Naive thymus-derived CD4-positive, alpha-beta T cell (primary cell): ENCODE data around the gene MPZL2. TPM values are rescaled to one million over a fixed set of nuclear protein-coding genes. Genes with fewer than 3 reads are reported as not detected.

ENCODE experiments used
- ATAC-seq: fragments of 150-1000 bp; cut with Tn5 transposase; 2 replicates; pipeline ENCODE4 v1.10.0; 2021; ENCODE audit warnings: mild to moderate bottlenecking, moderate library complexity
- CTCF ChIA-PET: fragments of 350-600 bp; sonication (Branson Sonifier 250); formaldehyde crosslinking; loops from one replicate; lab custom pipeline; 2021; ENCODE audit warnings: antibody characterized with exemption; lab: Charles Lee
- POLR2A ChIA-PET: fragments of 350-600 bp; sonication (Branson Sonifier 250); formaldehyde crosslinking; loops from one replicate; lab custom pipeline; 2021; ENCODE audit warnings: antibody characterized with exemption, inconsistent platforms; lab: Charles Lee
- DNase-seq, 9 donors: peaks; one replicate each; pipeline versions ENCODE4 v3.0.0 to v3.0.0-alpha.2; 2020 to 2022; ENCODE audit warnings: mixed read lengths in 1 of 9
- H3K27ac ChIP-seq: one replicate; pipeline ENCODE4 v1.7.0; 2013; ENCODE audit warnings: mild to moderate bottlenecking, low read depth, low read length, moderate library complexity
- H3K27me3 ChIP-seq, 2 donors: one replicate each; pipeline ENCODE4 v1.7.0; 2013; ENCODE audit warnings: low read length in 2 of 2, mild to moderate bottlenecking in 2 of 2, moderate library complexity in 2 of 2; ENCODE audit not compliant: control insufficient read depth in 2 of 2, insufficient read depth in 2 of 2
- H3K36me3 ChIP-seq, 3 experiments: 1 replicate in 2 of 3; 2 replicates in 1 of 3; pipeline ENCODE4 v1.7.0; 2013; ENCODE audit warnings: low read length in 3 of 3, mild to moderate bottlenecking in 3 of 3, moderate library complexity in 1 of 3; ENCODE audit not compliant: insufficient read depth in 3 of 3, control insufficient read depth in 2 of 3
- H3K4me1 ChIP-seq, 2 donors: one replicate each; pipeline ENCODE4 v1.7.0; 2013; ENCODE audit warnings: low read length in 2 of 2, mild to moderate bottlenecking in 2 of 2, moderate library complexity in 1 of 2; ENCODE audit not compliant: control insufficient read depth in 2 of 2, insufficient read depth in 2 of 2
- H3K4me3 ChIP-seq: 2 replicates; pipeline ENCODE4 v1.7.0; 2013; ENCODE audit warnings: mild to moderate bottlenecking, low read length
- H3K9me3 ChIP-seq, 3 experiments: 1 replicate in 2 of 3; 2 replicates in 1 of 3; pipeline ENCODE4 v1.7.0; 2013; ENCODE audit warnings: low read length in 3 of 3; ENCODE audit not compliant: control insufficient read depth in 2 of 3
- H3K27ac Mint-ChIP-seq, 9 donors: one replicate each; pipeline ENCODE4 v1.8.0; 2020 to 2022; ENCODE audit warnings: mixed read lengths in 9 of 9, mild to moderate bottlenecking in 8 of 9, moderate library complexity in 5 of 9, inconsistent platforms in 2 of 9
- H3K27me3 Mint-ChIP-seq, 5 donors: one replicate each; pipeline ENCODE4 v1.8.0; 2021 to 2022; ENCODE audit warnings: mixed read lengths in 5 of 5, mild to moderate bottlenecking in 1 of 5
- H3K36me3 Mint-ChIP-seq, 5 donors: one replicate each; pipeline ENCODE4 v1.8.0; 2020 to 2022; ENCODE audit warnings: mixed read lengths in 5 of 5, mild to moderate bottlenecking in 3 of 5, inconsistent platforms in 1 of 5
- H3K4me1 Mint-ChIP-seq, 7 donors: one replicate each; pipeline ENCODE4 v1.8.0; 2020 to 2022; ENCODE audit warnings: mixed read lengths in 7 of 7, mild to moderate bottlenecking in 3 of 7, inconsistent platforms in 1 of 7
- H3K4me3 Mint-ChIP-seq, 10 donors: one replicate each; pipeline ENCODE4 v1.8.0; 2020 to 2022; ENCODE audit warnings: mild to moderate bottlenecking in 10 of 10, mixed read lengths in 10 of 10, moderate library complexity in 6 of 10, inconsistent platforms in 2 of 10
- H3K9me3 Mint-ChIP-seq, 11 donors: one replicate each; pipeline ENCODE4 v1.8.0; 2020 to 2022; ENCODE audit warnings: mixed read lengths in 11 of 11, mild to moderate bottlenecking in 4 of 11, inconsistent platforms in 1 of 11, moderate library complexity in 1 of 11
- intact Hi-C, 2 donors: fragments of 100-400 bp; cut with micrococcal nuclease; formaldehyde crosslinking; loops; one replicate each; pipeline ENCODE4 v1.15.1; 2023
- polyA plus RNA-seq, 2 donors: library from polyadenylated mRNA; unstranded; fragments of 300-500 nt; fragmentation: Illumina TruSeq; gene quantifications; one replicate each; pipeline ENCODE4 v1.2.3, GENCODE V29; 2021
- total RNA-seq, 6 experiments: library from RNA in 5 of 6; stranded (reverse) in 5 of 6; gene quantifications; 1 replicate in 5 of 6; 2 replicates in 1 of 6; pipeline ENCODE4 v1.2.3 and lab custom pipeline; 2021 to 2026

The MPZL2 gene
- total and polyA plus RNA-seq, 7 experiments from 2014 or later, result 0.69 to 5.9 (median 1.5) TPM

GRCh38 chr11:118223992-118224391 is 40.1 kb downstream of the MPZL2 start:
- Mint-ChIP-seq H3K27me3 (no peaks in the 10 kb centered on the region), H3K9me3 (no peaks in the 10 kb centered on the region)

GRCh38 chr11:118223570-118223969 is 40.5 kb downstream of the MPZL2 start:
- no peaks in the 10 kb centered on the region for H3K27me3 ChIP-seq
- H3K4me3 ChIP-seq, result peak overlapping the region; percentile 67
- H3K4me1 Mint-ChIP-seq, result peaks cover 55 to 97% (median 85%) of the 10 kb centered on the region in 7 donors
- ATAC-seq, result no peak
- no peaks in the 10 kb centered on the region for H3K9me3 ChIP-seq
- intact Hi-C loops, result loop anchor here in 1 of 2 donors (5.0 kb wide), 1 partner anchor 704 kb away; the partner anchor contains the start of gene BCL9L
- ChIA-PET POLR2A (interaction anchor here (1.7 to 4.6 kb wide), 6 partner anchors 9 to 41 kb away, joined by 5 to 75 read pairs (median 32); partner anchors contain the start of genes MPZL2 and MPZL3), CTCF (interaction anchor here (1.3 to 4.0 kb wide), 6 partner anchors 10 to 72 kb away, joined by 4 to 25 read pairs (median 6); partner anchors contain the start of genes MPZL2 and MPZL3)
- H3K4me1 ChIP-seq, result peaks cover 76 to 78% of the 10 kb centered on the region in 2 donors
- no peaks in the 10 kb centered on the region for H3K27me3 Mint-ChIP-seq
- H3K27ac Mint-ChIP-seq, result peak overlapping the region in 4 of 9 donors; percentile 91 to 94 (median 92)
- H3K27ac ChIP-seq, result peak overlapping the region; percentile 78
- H3K4me3 Mint-ChIP-seq, result peak overlapping the region in 9 of 10 donors; percentile 82 to 99 (median 90)
- H3K36me3 ChIP-seq, result no peaks in the 10 kb centered on the region
- peaks cover 0 to 42% (median 8%) of the 10 kb centered on the region in 5 donors for H3K36me3 Mint-ChIP-seq
- H3K9me3 Mint-ChIP-seq, result no peaks in the 10 kb centered on the region
- DNase-seq, result peak in 2 of 9 donors; percentile 24 to 36

More at GRCh38 chr11:118223992-118224391, 40.1 kb downstream of the MPZL2 start:
- DNase-seq (peak in 4 of 9 donors; percentile 20 to 49 (median 33)), ATAC-seq (peak; percentile 18)
- Histone ChIP-seq H3K27me3 (no peaks in the 10 kb centered on the region), H3K4me3 (peak overlapping the region; percentile 67), H3K27ac (peak overlapping the region; percentile 78), H3K36me3 (no peaks in the 10 kb centered on the region), H3K4me1 (peaks cover 78 to 79% of the 10 kb centered on the region in 2 donors), H3K9me3 (no peaks in the 10 kb centered on the region)
- peaks cover 0 to 40% (median 8%) of the 10 kb centered on the region in 5 donors for H3K36me3 Mint-ChIP-seq
- H3K4me3 Mint-ChIP-seq, result peak overlapping the region in 9 of 10 donors; percentile 82 to 99 (median 90)
- ChIA-PET CTCF (interaction anchor here (0.6 to 4.0 kb wide), 14 partner anchors 8 to 127 kb away, joined by 3 to 25 read pairs (median 4); partner anchors contain the start of genes CD3D, MPZL2 and MPZL3), POLR2A (interaction anchor here (0.5 to 4.6 kb wide), 23 partner anchors 9 to 285 kb away, joined by 3 to 75 read pairs (median 6); partner anchors contain the start of genes CD3D, CD3E, MPZL2 and MPZL3)
- peaks cover 51 to 95% (median 83%) of the 10 kb centered on the region in 7 donors for H3K4me1 Mint-ChIP-seq
- intact Hi-C loops, result loop anchor here (1.0 to 5.0 kb wide), 9 partner anchors 9 to 703 kb away; partner anchors contain the start of genes BCL9L (in 1 of the 2), CD3G (in 1 of the 2), MPZL3 (in 1 of the 2) and UBE4A (in 1 of the 2)
- peak overlapping the region in 4 of 9 donors; percentile 91 to 94 (median 92) for H3K27ac Mint-ChIP-seq

GRCh38 chr11:118222437-118222836 is 41.7 kb downstream of the MPZL2 start:
- intact Hi-C loops, result loop anchor here in 1 of 2 donors (5.0 kb wide), 1 partner anchor 705 kb away; the partner anchor contains the start of gene BCL9L
- Histone ChIP-seq H3K27me3 (no peaks in the 10 kb centered on the region), H3K27ac (peak overlapping the region; percentile 78), H3K4me1 (peaks cover 74 to 78% of the 10 kb centered on the region in 2 donors), H3K9me3 (no peaks in the 10 kb centered on the region), H3K4me3 (no peak overlapping the region), H3K36me3 (no peaks in the 10 kb centered on the region)
- DNase-seq (no peak), ATAC-seq (no peak)
- Mint-ChIP-seq H3K27me3 (no peaks in the 10 kb centered on the region), H3K4me1 (peaks cover 59 to 97% (median 85%) of the 10 kb centered on the region in 7 donors), H3K27ac (peak overlapping the region in 6 of 9 donors; percentile 82 to 95 (median 92)), H3K4me3 (peak overlapping the region in 9 of 10 donors; percentile 75 to 93 (median 83)), H3K9me3 (no peaks in the 10 kb centered on the region), H3K36me3 (peaks cover 0 to 39% (median 8%) of the 10 kb centered on the region in 5 donors)
- ChIA-PET CTCF (interaction anchor here (0.6 to 1.5 kb wide), 5 partner anchors 20 to 73 kb away, joined by 3 to 8 read pairs (median 4); no protein-coding TSS in a partner anchor), POLR2A (interaction anchor here (0.6 to 1.5 kb wide), 9 partner anchors 9 to 113 kb away, joined by 3 to 6 read pairs (median 3); partner anchors contain the start of gene MPZL3)

- H3K27ac Mint-ChIP-seq, result peak overlapping the region in 4 of 9 donors; percentile 79 to 95 (median 92)
- Histone ChIP-seq H3K4me3 (no peak overlapping the region), H3K9me3 (no peaks in the 10 kb centered on the region), H3K4me1 (peaks cover 74 to 78% of the 10 kb centered on the region in 2 donors), H3K27me3 (no peaks in the 10 kb centered on the region), H3K36me3 (no peaks in the 10 kb centered on the region), H3K27ac (peak overlapping the region; percentile 78)
- intact Hi-C loops, result loop anchor here in 1 of 2 donors (5.0 kb wide), 1 partner anchor 706 kb away; the partner anchor contains the start of gene BCL9L
- no peak for DNase-seq
- ChIA-PET POLR2A (interaction anchor here (0.6 to 1.6 kb wide), 8 partner anchors 12 to 130 kb away, joined by 3 to 7 read pairs (median 5); partner anchors contain the start of gene MPZL3), CTCF (interaction anchor here (0.6 to 1.5 kb wide), 6 partner anchors 12 to 114 kb away, joined by 3 to 5 read pairs (median 4); no protein-coding TSS in a partner anchor)
- H3K4me1 Mint-ChIP-seq, result peaks cover 61 to 97% (median 89%) of the 10 kb centered on the region in 7 donors
- H3K27me3 Mint-ChIP-seq, result no peaks in the 10 kb centered on the region
- no peaks in the 10 kb centered on the region for H3K9me3 Mint-ChIP-seq
- ATAC-seq, result no peak
- peaks cover 0 to 32% (median 8%) of the 10 kb centered on the region in 5 donors for H3K36me3 Mint-ChIP-seq
- peak overlapping the region in 7 of 10 donors; percentile 42 to 90 (median 57) for H3K4me3 Mint-ChIP-seq
Observed at GRCh38 chr11:118221419-118221818, 42.7 kb downstream of the MPZL2 start.

GRCh38 chr11:118219732-118220131 is 44.4 kb downstream of the MPZL2 start:
- intact Hi-C loops, result loop anchor here in 1 of 2 donors (5.0 kb wide), 2 partner anchors 63 to 708 kb away; partner anchors contain the start of gene BCL9L
- no peaks in the 10 kb centered on the region for H3K27me3 Mint-ChIP-seq
- POLR2A ChIA-PET, result interaction anchor here (0.9 kb wide), 2 partner anchors 10 to 14 kb away, joined by 3 to 4 read pairs; no protein-coding TSS in a partner anchor
- H3K9me3 ChIP-seq, result no peaks in the 10 kb centered on the region
- peaks cover 65 to 97% (median 92%) of the 10 kb centered on the region in 7 donors for H3K4me1 Mint-ChIP-seq
- H3K9me3 Mint-ChIP-seq, result no peaks in the 10 kb centered on the region
- no peak overlapping the region for H3K27ac ChIP-seq
- peaks cover 0 to 23% (median 8%) of the 10 kb centered on the region in 5 donors for H3K36me3 Mint-ChIP-seq
- peak overlapping the region in 6 of 9 donors; percentile 84 to 92 (median 90) for H3K27ac Mint-ChIP-seq
- H3K4me3 Mint-ChIP-seq, result peak overlapping the region in 9 of 10 donors; percentile 18 to 83 (median 75)
- no peak for ATAC-seq
- no peak for DNase-seq
- no peaks in the 10 kb centered on the region for H3K36me3 ChIP-seq
- CTCF ChIA-PET, result interaction anchor here (0.6 to 1.0 kb wide), 2 partner anchors 19 to 21 kb away, joined by 3 read pairs; no protein-coding TSS in a partner anchor
- no peaks in the 10 kb centered on the region for H3K27me3 ChIP-seq
- H3K4me3 ChIP-seq, result peak overlapping the region; percentile 7
- peaks cover 75 to 77% of the 10 kb centered on the region in 2 donors for H3K4me1 ChIP-seq

GRCh38 chr11:118219244-118219643 is 44.9 kb downstream of the MPZL2 start:
- CTCF ChIA-PET, result interaction anchor here (0.8 to 1.0 kb wide), 2 partner anchors 17 to 20 kb away, joined by 3 to 7 read pairs; no protein-coding TSS in a partner anchor
- Histone ChIP-seq H3K4me3 (peak overlapping the region; percentile 7), H3K27ac (no peak overlapping the region), H3K36me3 (no peaks in the 10 kb centered on the region), H3K4me1 (peaks cover 77 to 80% of the 10 kb centered on the region in 2 donors), H3K27me3 (no peaks in the 10 kb centered on the region), H3K9me3 (no peaks in the 10 kb centered on the region)
- Mint-ChIP-seq H3K27ac (peak overlapping the region in 6 of 9 donors; percentile 84 to 92 (median 90)), H3K9me3 (no peaks in the 10 kb centered on the region), H3K36me3 (peaks cover 0 to 24% (median 8%) of the 10 kb centered on the region in 5 donors), H3K4me3 (peak overlapping the region in 9 of 10 donors; percentile 33 to 83 (median 75)), H3K4me1 (peaks cover 64 to 99% (median 96%) of the 10 kb centered on the region in 7 donors), H3K27me3 (no peaks in the 10 kb centered on the region)
- POLR2A ChIA-PET, result interaction anchor here (0.8 to 0.9 kb wide), 2 partner anchors 10 to 119 kb away, joined by 4 read pairs; no protein-coding TSS in a partner anchor
- no peak for ATAC-seq
- intact Hi-C loops, result loop anchor here in 1 of 2 donors (5.0 kb wide), 1 partner anchor 63 kb away; no protein-coding TSS in a partner anchor
- DNase-seq, result no peak
